Choroid plexus epithelial cell (primary cell): ENCODE measurements around the gene ATP1B1.

ENCODE experiments used
- DNase-seq: peaks from one replicate; pipeline ENCODE4 v3.0.0-alpha.2; 2010; ENCODE audit warnings: low read depth
- H3K4me3 ChIP-seq: 2 replicates; pipeline ENCODE4 v1.5.1; 2011; ENCODE audit warnings: low read depth, mild to moderate bottlenecking, control low read depth, low read length, moderate library complexity
- CTCF ChIP-seq: conservative IDR thresholded peaks from 2 replicates; pipeline ENCODE4 v1.5.1; 2011; ENCODE audit warnings: low read depth, mild to moderate bottlenecking, control low read depth, inconsistent platforms, low read length, moderate library complexity

The ATP1B1 gene

DNA sequence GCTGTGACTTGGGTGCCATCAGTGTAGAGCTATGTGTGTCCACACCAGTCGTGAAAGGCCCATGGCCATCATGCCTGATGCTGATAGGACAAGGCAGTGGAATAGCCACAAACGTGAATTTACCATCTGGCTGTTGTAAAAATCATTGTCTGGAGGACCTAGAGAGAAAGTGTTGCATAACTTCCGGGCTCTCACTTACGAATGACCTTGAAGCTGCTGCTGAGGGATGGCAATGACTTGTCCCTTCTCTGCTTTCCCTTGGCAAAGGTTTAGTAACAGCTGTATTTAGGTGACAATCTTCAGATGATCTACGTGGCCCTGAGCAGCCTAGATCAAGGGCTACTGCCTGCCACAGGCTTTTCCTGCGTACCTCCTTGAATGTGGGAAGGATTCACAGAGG, 5.8 kb downstream of the ATP1B1 start:
- no peak for TF ChIP-seq CTCF
- peak; percentile 47 for DNase-seq
- no peak overlapping the region for H3K4me3 ChIP-seq

DNA sequence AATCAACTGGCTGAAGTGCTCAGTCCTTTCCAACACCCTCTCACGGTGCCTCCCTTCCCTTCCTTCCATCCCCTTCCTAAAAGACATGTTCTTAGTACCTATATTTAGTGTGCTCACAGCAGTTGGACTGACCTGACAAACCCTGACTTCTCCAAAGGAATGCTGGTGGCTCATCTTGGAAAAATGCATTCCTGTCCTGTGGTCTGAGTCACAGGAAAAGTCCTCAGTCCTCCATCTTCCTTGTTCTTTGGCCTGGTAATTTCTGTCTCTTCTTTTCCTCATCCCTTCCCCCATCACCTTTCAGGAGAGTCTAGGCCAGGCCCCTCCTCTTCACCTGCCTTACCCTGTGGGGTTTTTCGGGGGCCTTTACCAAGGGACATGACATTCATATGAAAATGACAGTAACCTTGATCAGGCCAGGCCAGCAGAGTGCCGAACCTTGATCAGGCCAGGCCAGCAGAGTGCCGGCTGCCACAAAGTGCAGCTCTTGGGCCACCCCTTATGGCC, 7.2 kb downstream of the ATP1B1 start:
- TF ChIP-seq CTCF = no peak
- no peak overlapping the region for H3K4me3 ChIP-seq
- peak; percentile 88 for DNase-seq

DNA sequence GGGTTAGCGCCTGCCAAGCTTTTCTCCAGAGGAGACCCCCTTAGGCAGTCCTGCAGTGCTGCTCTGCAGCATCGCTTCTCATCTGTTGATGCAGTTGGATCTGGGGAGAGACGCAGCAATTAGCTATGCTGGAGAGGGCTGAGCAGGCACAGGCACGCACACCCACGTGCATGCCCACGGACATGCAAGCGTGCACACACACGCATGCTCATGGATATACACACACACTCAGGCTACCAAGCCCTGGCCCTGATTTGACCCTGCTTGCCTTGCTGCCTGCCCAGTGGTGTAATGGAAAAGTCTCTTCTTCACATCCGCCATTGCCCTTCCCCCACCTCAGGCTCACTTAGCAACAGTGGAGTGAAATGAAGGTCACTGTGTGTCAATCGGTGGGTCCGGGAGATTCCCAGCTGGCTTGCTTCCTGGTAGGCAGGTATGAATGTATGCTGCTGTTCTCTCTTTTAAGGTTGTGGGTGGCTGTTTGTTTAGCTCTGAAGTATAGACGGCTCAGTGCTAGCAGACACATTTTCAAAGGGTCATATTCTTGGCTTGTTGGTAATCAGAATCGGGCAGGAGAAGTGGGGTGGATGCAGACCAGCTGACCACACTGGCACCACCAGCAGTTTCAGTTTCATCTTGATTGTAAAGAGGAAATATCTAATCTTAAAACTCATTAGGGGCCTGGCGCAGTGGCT, 9.5 kb downstream of the ATP1B1 start:
- peak; percentile 76 for DNase-seq
- H3K4me3 ChIP-seq = no peak overlapping the region
- no peak for TF ChIP-seq CTCF

DNA sequence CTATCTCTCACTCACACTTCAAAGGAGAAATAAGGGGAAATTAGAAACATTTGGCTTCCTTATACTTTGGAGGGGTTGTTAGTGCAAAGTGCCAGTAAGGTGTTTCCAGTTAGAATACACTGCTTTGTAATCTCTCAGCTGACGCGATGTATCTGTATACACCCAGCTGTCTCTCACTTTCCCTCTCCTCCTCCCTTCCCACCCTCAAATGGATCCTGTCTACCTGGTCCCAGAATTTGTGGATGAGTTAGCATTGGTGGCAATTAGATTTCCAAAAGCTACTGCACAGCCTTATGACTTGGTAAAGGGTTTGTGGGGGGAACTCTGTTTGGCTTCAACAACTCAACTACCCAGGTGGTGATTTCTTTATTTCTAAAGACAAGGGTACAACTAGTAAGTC, 10.5 kb downstream of the ATP1B1 start:
- no peak overlapping the region for H3K4me3 ChIP-seq
- no peak for DNase-seq
- no peak for TF ChIP-seq CTCF

GRCh38 chr1:169117599-169117998, 11.1 kb downstream of the ATP1B1 start:
- no peak overlapping the region for H3K4me3 ChIP-seq
- TF ChIP-seq CTCF = no peak
- DNase-seq = no peak

- no peak for DNase-seq
- TF ChIP-seq CTCF = no peak
- no peak overlapping the region for H3K4me3 ChIP-seq
These were observed 11.7 kb downstream of the ATP1B1 start for GRCh38 chr1:169118227-169118626.

DNA sequence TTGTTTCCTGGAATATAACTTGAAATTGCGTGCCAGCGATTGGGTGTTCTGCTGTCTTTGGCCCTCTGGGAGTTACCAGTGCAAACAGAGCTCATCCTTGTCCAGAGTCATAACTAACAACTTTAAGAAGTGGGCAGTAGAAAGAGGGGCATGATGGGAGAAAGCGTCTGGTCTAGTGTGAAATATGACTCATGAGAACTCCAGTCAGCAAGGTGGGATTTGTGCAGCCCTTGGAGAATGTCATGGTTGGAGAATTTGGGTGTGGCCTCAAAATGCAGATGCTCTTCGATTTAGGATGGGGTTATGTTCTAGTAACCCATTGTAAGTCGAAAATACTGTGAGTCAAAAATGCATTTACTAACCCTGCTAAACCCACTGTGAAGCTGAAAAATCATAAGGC, 12.9 kb downstream of the ATP1B1 start:
- no peak for TF ChIP-seq CTCF
- H3K4me3 ChIP-seq = no peak overlapping the region
- peak; percentile 56 for DNase-seq
